CD4-positive, CD25-positive, alpha-beta regulatory T cell (primary cell): ENCODE results near the gene PSMB10. TPM values are rescaled to one million over a fixed set of nuclear protein-coding genes. Genes with fewer than 3 reads are reported as not detected.
A peak's percentile ranks its signal among the peaks of the same experiment; 100 is the strongest.

Experiments used
- ATAC-seq, 2 donors: fragments of 150-1000 bp; cut with Tn5 transposase; one replicate each; pipeline ENCODE4 v1.10.0; 2021; ENCODE audit warnings: low read depth in 2 of 2, moderate number of reproducible peaks in 2 of 2, moderate library complexity in 1 of 2
- DNase-seq, 3 donors: peaks; one replicate each; pipeline versions ENCODE4 v3.0.0 to v3.0.0-alpha.2; 2012 to 2022; ENCODE audit warnings: mixed read lengths in 1 of 3
- H3K27ac ChIP-seq: one replicate; pipeline ENCODE4 v1.7.0; 2013; ENCODE audit warnings: mild to moderate bottlenecking, low read length; ENCODE audit not compliant: insufficient read depth, poor library complexity, severe bottlenecking
- H3K27me3 ChIP-seq: one replicate; pipeline ENCODE4 v1.7.0; 2013; ENCODE audit warnings: low read length; ENCODE audit not compliant: control insufficient read depth, insufficient read depth
- H3K36me3 ChIP-seq: one replicate; pipeline ENCODE4 v1.7.0; 2013; ENCODE audit warnings: mild to moderate bottlenecking, low read length, moderate library complexity; ENCODE audit not compliant: control insufficient read depth, insufficient read depth
- H3K4me1 ChIP-seq: 2 replicates; pipeline ENCODE4 v1.7.0; 2013; ENCODE audit warnings: mild to moderate bottlenecking, low read length; ENCODE audit not compliant: insufficient read depth, control insufficient read depth, poor library complexity, severe bottlenecking
- H3K4me3 ChIP-seq: one replicate; pipeline ENCODE4 v1.7.0; 2013; ENCODE audit warnings: low read depth, mild to moderate bottlenecking, low read length, moderate library complexity
- H3K9me3 ChIP-seq, 2 experiments: 1 replicate in 1 of 2; 2 replicates in 1 of 2; pipeline ENCODE4 v1.7.0; 2013; ENCODE audit warnings: low read length in 2 of 2, mild to moderate bottlenecking in 1 of 2, moderate library complexity in 1 of 2; ENCODE audit not compliant: control insufficient read depth in 2 of 2
- H3K27ac Mint-ChIP-seq, 3 donors: one replicate each; pipeline ENCODE4 v1.8.0; 2020 to 2022; ENCODE audit warnings: mild to moderate bottlenecking in 3 of 3, mixed read lengths in 3 of 3, moderate library complexity in 2 of 3
- H3K27me3 Mint-ChIP-seq: one replicate; pipeline ENCODE4 v1.8.0; 2022; ENCODE audit warnings: mild to moderate bottlenecking, mixed read lengths
- H3K36me3 Mint-ChIP-seq: one replicate; pipeline ENCODE4 v1.8.0; 2020; ENCODE audit warnings: mixed read lengths
- H3K4me1 Mint-ChIP-seq, 4 donors: one replicate each; pipeline ENCODE4 v1.8.0; 2020 to 2022; ENCODE audit warnings: mixed read lengths in 4 of 4, mild to moderate bottlenecking in 1 of 4
- H3K4me3 Mint-ChIP-seq, 4 donors: one replicate each; pipeline ENCODE4 v1.8.0; 2020 to 2022; ENCODE audit warnings: mild to moderate bottlenecking in 4 of 4, mixed read lengths in 4 of 4, moderate library complexity in 3 of 4
- H3K9me3 Mint-ChIP-seq, 7 donors: one replicate each; pipeline ENCODE4 v1.8.0; 2020 to 2022; ENCODE audit warnings: mixed read lengths in 7 of 7, mild to moderate bottlenecking in 3 of 7, moderate library complexity in 2 of 7
- polyA plus RNA-seq, 4 donors: library from polyadenylated mRNA; unstranded; fragments of 300-500 nt; fragmentation: Illumina TruSeq; gene quantifications; one replicate each; pipeline ENCODE4 v1.2.3, GENCODE V29; 2021
- total RNA-seq: library from RNA; stranded (reverse); gene quantifications from one replicate; pipeline ENCODE4 v1.2.3, GENCODE V29; 2022

PSMB10 gene
- total and polyA plus RNA-seq, 5 donors from 2014 or later = 136 to 673 (median 525) TPM

DNA sequence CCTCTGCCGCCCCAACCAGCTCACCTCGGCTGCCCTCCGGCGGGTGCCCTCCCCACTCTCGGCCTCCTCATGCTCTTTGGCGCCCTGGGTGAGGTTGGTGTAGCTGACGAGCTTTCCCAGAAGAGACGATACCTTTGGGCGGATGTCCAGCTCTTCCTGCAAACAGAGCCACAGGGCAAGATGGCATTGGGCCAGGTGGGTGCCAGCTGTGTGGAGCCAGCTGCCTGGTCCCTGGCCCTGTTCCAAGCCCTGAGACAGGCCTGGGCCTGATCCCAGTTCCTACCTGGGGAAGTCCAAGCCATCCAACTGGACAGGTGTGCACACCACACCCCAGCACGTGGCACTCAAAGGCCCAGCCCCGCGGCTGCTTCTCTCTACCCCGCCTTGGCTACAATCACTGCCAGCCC lies 24.9 kb upstream of the PSMB10 start:
- no peak overlapping the region for H3K4me3 ChIP-seq
- H3K9me3 ChIP-seq = no peaks in the 10 kb centered on the region
- Mint-ChIP-seq H3K27ac (no peak overlapping the region), H3K9me3 (no peaks in the 10 kb centered on the region), H3K4me1 (peaks cover 0 to 21% (median 11%) of the 10 kb centered on the region in 4 donors), H3K36me3 (peaks cover 16% of the 10 kb centered on the region), H3K4me3 (peak overlapping the region in 1 of 4 donors; percentile 21), H3K27me3 (no peaks in the 10 kb centered on the region)
- no peaks in the 10 kb centered on the region for H3K27me3 ChIP-seq
- H3K27ac ChIP-seq = no peak overlapping the region
- DNase-seq = no peak
- peaks cover 11% of the 10 kb centered on the region for H3K36me3 ChIP-seq
- H3K4me1 ChIP-seq = peaks cover 3% of the 10 kb centered on the region
- ATAC-seq = no peak

DNA sequence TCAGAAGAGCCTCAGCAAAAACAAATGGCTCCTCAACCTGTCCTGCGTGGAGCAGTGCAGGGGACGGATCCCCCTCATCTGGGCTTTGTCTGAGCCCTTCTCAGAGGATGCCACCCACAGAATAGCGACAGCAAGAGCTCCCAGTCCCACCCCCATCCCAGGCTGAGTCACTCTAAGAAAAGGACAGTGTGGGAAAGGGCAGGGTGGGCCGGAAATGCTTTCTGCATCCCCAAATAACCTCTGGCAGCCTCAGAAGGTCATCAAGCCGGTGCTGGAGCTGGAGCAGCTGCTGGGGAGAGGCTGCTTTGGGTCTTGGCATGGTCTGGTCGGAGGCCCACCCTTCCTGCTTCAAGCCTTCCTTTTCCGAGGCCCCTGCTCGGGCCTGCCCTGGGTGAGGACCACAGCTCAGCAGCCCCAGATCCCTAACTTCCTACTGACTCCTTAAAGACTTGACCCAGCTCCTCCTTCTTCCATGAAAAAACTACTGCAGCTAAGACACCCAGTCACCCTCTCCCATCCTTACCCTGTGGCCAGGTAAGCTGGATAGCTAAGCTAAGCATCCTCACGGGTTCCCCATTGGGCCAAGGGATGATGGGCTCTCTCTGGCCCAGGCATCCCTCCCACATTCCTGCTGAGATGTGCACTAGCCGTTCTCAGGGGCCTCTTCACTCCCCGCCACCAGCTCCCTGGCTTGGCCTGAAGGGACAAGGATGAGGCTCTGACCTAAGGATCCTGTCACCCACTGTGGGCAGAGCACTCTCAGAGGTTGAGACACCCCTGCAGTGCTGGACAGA lies 23.1 kb upstream of the PSMB10 start:
- peaks cover 0 to 5% (median 3%) of the 10 kb centered on the region in 4 donors for H3K4me1 Mint-ChIP-seq
- no peaks in the 10 kb centered on the region for H3K9me3 Mint-ChIP-seq
- peaks cover 11% of the 10 kb centered on the region for H3K36me3 ChIP-seq
- H3K27ac ChIP-seq = no peak overlapping the region
- no peaks in the 10 kb centered on the region for H3K9me3 ChIP-seq
- peaks cover 16% of the 10 kb centered on the region for H3K36me3 Mint-ChIP-seq
- no peaks in the 10 kb centered on the region for H3K27me3 Mint-ChIP-seq
- H3K27ac Mint-ChIP-seq = no peak overlapping the region
- no peak overlapping the region for H3K4me3 ChIP-seq
- ATAC-seq (no peak), DNase-seq (no peak)
- H3K27me3 ChIP-seq = no peaks in the 10 kb centered on the region
- H3K4me3 Mint-ChIP-seq = no peak overlapping the region
- no peaks in the 10 kb centered on the region for H3K4me1 ChIP-seq

- DNase-seq = no peak
- no peak overlapping the region for H3K4me3 ChIP-seq
- no peaks in the 10 kb centered on the region for H3K4me1 ChIP-seq
- Mint-ChIP-seq H3K27me3 (no peaks in the 10 kb centered on the region), H3K9me3 (no peaks in the 10 kb centered on the region), H3K4me3 (no peak overlapping the region), H3K36me3 (peaks cover 16% of the 10 kb centered on the region), H3K27ac (no peak overlapping the region), H3K4me1 (peaks cover 0 to 3% (median 0%) of the 10 kb centered on the region in 4 donors)
- H3K27ac ChIP-seq = no peak overlapping the region
- H3K27me3 ChIP-seq = no peaks in the 10 kb centered on the region
- H3K36me3 ChIP-seq = peaks cover 10% of the 10 kb centered on the region
- no peaks in the 10 kb centered on the region for H3K9me3 ChIP-seq
- ATAC-seq = no peak
Measured at GRCh38 chr16:67957622-67958021, 21.0 kb upstream of the PSMB10 start.

DNA sequence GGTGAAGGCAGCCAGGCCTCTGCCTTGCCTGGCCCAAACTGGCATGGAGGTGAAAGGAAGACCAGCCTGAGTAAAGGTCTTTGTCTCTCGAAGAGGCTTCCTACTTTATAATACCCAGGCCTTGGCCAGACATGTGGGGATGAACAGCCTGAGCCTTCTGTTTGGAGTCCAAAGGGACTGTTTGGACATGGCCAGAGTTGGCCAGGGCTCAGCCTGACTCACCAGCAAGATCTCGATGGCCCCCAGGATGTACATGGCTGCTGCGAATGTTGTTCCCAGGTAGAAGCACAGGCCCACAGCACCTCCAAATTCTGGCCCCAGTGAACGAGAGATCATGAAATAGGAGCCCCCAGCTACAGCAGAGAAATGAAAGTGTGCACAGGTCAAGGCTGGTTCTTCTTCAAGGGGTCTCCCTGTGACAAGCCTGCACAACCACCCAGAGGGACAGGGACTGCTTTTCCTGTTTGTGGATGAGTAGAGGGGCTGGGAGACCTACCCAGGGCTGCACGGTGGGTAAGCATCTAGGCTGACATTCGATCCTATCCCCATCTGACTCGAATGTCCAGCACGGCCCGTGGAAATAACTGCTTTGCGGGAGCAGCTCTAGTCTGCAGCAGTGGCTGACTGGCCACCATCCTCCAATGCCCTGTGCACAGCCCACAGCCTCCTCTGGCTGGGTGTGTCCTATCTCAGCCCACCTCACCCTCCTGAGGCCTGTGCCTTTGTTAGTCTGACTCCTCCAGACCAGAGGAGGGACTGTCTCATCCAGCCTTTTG lies 18.0 kb upstream of the PSMB10 start:
- ATAC-seq = no peak
- no peak overlapping the region for H3K27ac ChIP-seq
- Mint-ChIP-seq H3K27me3 (no peaks in the 10 kb centered on the region), H3K36me3 (peaks cover 16% of the 10 kb centered on the region), H3K9me3 (no peaks in the 10 kb centered on the region), H3K4me1 (peaks cover 0 to 3% (median 0%) of the 10 kb centered on the region in 4 donors), H3K4me3 (no peak overlapping the region), H3K27ac (peak overlapping the region in 1 of 3 donors; percentile 43)
- no peaks in the 10 kb centered on the region for H3K4me1 ChIP-seq
- H3K36me3 ChIP-seq = peaks cover 8% of the 10 kb centered on the region
- no peak overlapping the region for H3K4me3 ChIP-seq
- H3K9me3 ChIP-seq = no peaks in the 10 kb centered on the region
- no peaks in the 10 kb centered on the region for H3K27me3 ChIP-seq
- DNase-seq = no peak

GRCh38 chr16:67953641-67954375 lies 17.2 kb upstream of the PSMB10 start:
- H3K36me3 ChIP-seq = peaks cover 8% of the 10 kb centered on the region
- no peaks in the 10 kb centered on the region for H3K4me1 ChIP-seq
- DNase-seq = no peak
- peak overlapping the region in 1 of 3 donors; percentile 49 for H3K27ac Mint-ChIP-seq
- peaks cover 0 to 3% (median 0%) of the 10 kb centered on the region in 4 donors for H3K4me1 Mint-ChIP-seq
- no peak overlapping the region for H3K27ac ChIP-seq
- ATAC-seq = no peak
- H3K4me3 Mint-ChIP-seq = no peak overlapping the region
- H3K9me3 Mint-ChIP-seq = no peaks in the 10 kb centered on the region
- H3K36me3 Mint-ChIP-seq = peaks cover 16% of the 10 kb centered on the region
- H3K27me3 Mint-ChIP-seq = no peaks in the 10 kb centered on the region
- no peaks in the 10 kb centered on the region for H3K27me3 ChIP-seq
- H3K4me3 ChIP-seq = no peak overlapping the region
- H3K9me3 ChIP-seq = no peaks in the 10 kb centered on the region

DNA sequence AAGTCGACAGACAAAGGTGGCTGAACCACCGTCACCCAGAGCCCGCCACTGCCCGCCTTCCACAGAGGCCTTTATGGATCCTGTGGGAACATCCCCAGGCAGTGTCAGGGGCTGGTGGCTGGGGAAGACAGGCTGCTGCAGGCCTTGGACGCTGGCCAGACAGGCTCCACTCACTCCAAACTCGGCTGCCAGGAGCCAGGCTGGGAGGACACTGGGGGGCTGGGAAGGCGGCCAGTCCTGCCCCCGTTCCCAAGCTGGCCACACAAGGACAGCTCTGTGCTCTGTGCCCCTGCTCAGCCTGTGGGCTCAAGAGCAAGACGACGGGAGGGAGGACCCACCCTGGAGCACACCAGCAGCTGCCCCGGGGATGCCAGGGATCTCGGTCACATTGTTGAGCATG lies 14.8 kb upstream of the PSMB10 start:
- H3K27me3 ChIP-seq = no peaks in the 10 kb centered on the region
- Mint-ChIP-seq H3K9me3 (no peaks in the 10 kb centered on the region), H3K4me1 (no peaks in the 10 kb centered on the region), H3K27ac (peak overlapping the region in 1 of 3 donors; percentile 84), H3K36me3 (peaks cover 9% of the 10 kb centered on the region), H3K4me3 (no peak overlapping the region), H3K27me3 (no peaks in the 10 kb centered on the region)
- no peaks in the 10 kb centered on the region for H3K9me3 ChIP-seq
- no peaks in the 10 kb centered on the region for H3K4me1 ChIP-seq
- DNase-seq (no peak), ATAC-seq (no peak)
- peaks cover 8% of the 10 kb centered on the region for H3K36me3 ChIP-seq
- no peak overlapping the region for H3K4me3 ChIP-seq
- H3K27ac ChIP-seq = no peak overlapping the region

GRCh38 chr16:67950335-67950843 lies 13.7 kb upstream of the PSMB10 start:
- no peaks in the 10 kb centered on the region for H3K27me3 ChIP-seq
- no peaks in the 10 kb centered on the region for H3K9me3 ChIP-seq
- Mint-ChIP-seq H3K9me3 (no peaks in the 10 kb centered on the region), H3K27ac (peak overlapping the region in 1 of 3 donors; percentile 31), H3K36me3 (peaks cover 9% of the 10 kb centered on the region), H3K4me1 (no peaks in the 10 kb centered on the region), H3K27me3 (no peaks in the 10 kb centered on the region), H3K4me3 (no peak overlapping the region)
- H3K4me1 ChIP-seq = no peaks in the 10 kb centered on the region
- no peak overlapping the region for H3K4me3 ChIP-seq
- no peak for DNase-seq
- no peak overlapping the region for H3K27ac ChIP-seq
- peaks cover 14% of the 10 kb centered on the region for H3K36me3 ChIP-seq
- no peak for ATAC-seq
